PC-3 (cell line): ENCODE measurements around the gene DAAM1. TPM values are rescaled to one million over a fixed set of nuclear protein-coding genes. Genes with fewer than 3 reads are reported as not detected.

Experiments used
- ATAC-seq: fragments of 200-7000 bp; cut with Tn5 transposase; 2 replicates; pipeline ENCODE4 v1.9.1; 2020; ENCODE audit warnings: mild to moderate bottlenecking, moderate library complexity
- BruUV-seq: library from RNA; stranded (reverse); fragments of 400-500 nt; replicated peaks from 2 replicates; lab custom pipeline; 2021; lab: Mats Ljungman, UMichigan
- CTCF ChIA-PET: fragments of 300-600 bp; sonication (Branson Sonifier 250); formaldehyde crosslinking; loops from one replicate; lab custom pipeline; 2022; ENCODE audit warnings: antibody characterized with exemption; lab: Charles Lee
- POLR2A ChIA-PET: fragments of 300-600 bp; sonication (Branson Sonifier 250); formaldehyde crosslinking; loops from one replicate; lab custom pipeline; 2022; ENCODE audit warnings: antibody characterized with exemption; ENCODE audit not compliant: unreplicated experiment; lab: Charles Lee
- DNase-seq: peaks from one replicate; pipeline ENCODE4 v3.0.0-alpha.2; 2015
- H2AFZ ChIP-seq: fragments of 300-600 bp; sonication (generic); 2 replicates; pipeline ENCODE4 v1.6.0; 2016; ENCODE audit warnings: antibody characterized with exemption, low read length
- H3F3A ChIP-seq: fragments of 300-600 bp; sonication (generic); one replicate; pipeline ENCODE4 v1.6.0; 2017; ENCODE audit warnings: antibody characterized with exemption, low read length, control low read depth, mild to moderate bottlenecking; ENCODE audit not compliant: unreplicated experiment
- H3K27ac ChIP-seq: fragments of 300-600 bp; sonication (generic); 2 replicates; pipeline ENCODE4 v1.5.1; 2016; ENCODE audit warnings: mild to moderate bottlenecking, low read length
- H3K27me3 ChIP-seq: fragments of 300-600 bp; sonication (generic); 2 replicates; pipeline ENCODE4 v1.6.1; 2016; ENCODE audit warnings: low read length, mixed read lengths
- H3K36me3 ChIP-seq: fragments of 300-600 bp; sonication (generic); 2 replicates; pipeline ENCODE4 v1.6.1; 2016; ENCODE audit warnings: low read depth, mixed run types, low read length, mixed read lengths
- H3K4me1 ChIP-seq: fragments of 300-600 bp; sonication (generic); 2 replicates; pipeline ENCODE4 v1.5.1; 2016; ENCODE audit warnings: low read length; ENCODE audit not compliant: insufficient read depth
- H3K4me2 ChIP-seq: fragments of 300-600 bp; sonication (generic); 2 replicates; pipeline ENCODE4 v1.6.0; 2016; ENCODE audit warnings: low read length
- H3K4me3 ChIP-seq: fragments of 300-600 bp; sonication (generic); 2 replicates; pipeline ENCODE4 v1.5.1; 2016; ENCODE audit warnings: mild to moderate bottlenecking, low read length, mixed read lengths
- H3K79me2 ChIP-seq: fragments of 300-600 bp; sonication (generic); 2 replicates; pipeline ENCODE4 v1.6.1; 2017; ENCODE audit warnings: low read length, mixed read lengths
- H3K9ac ChIP-seq: fragments of 300-600 bp; sonication (generic); 2 replicates; pipeline ENCODE4 v1.6.0; 2016; ENCODE audit warnings: mild to moderate bottlenecking, low read length
- H3K9me2 ChIP-seq: fragments of 300-600 bp; sonication (generic); replicated peaks from 2 replicates; pipeline ENCODE4 v1.6.1; 2016; ENCODE audit warnings: mixed run types, low read length, mixed read lengths
- H3K9me3 ChIP-seq: fragments of 300-600 bp; sonication (generic); 2 replicates; pipeline ENCODE4 v1.6.1; 2016; ENCODE audit warnings: low read length, mixed read lengths
- H4K20me1 ChIP-seq: fragments of 300-600 bp; sonication (generic); 2 replicates; pipeline ENCODE4 v1.6.1; 2016; ENCODE audit warnings: low read length, mixed read lengths
- EZH2 ChIP-seq: fragments of 300-600 bp; sonication (generic); IDR thresholded peaks from one replicate; pipeline ENCODE4 v1.6.1; 2017; ENCODE audit warnings: antibody characterized with exemption, mild to moderate bottlenecking, low read length; ENCODE audit not compliant: unreplicated experiment
- EZH2phosphoT487 ChIP-seq: fragments of 300-600 bp; sonication (generic); IDR thresholded peaks from 2 replicates; pipeline ENCODE4 v1.6.1; 2018; ENCODE audit warnings: mild to moderate bottlenecking, antibody characterized with exemption, low read length, borderline replicate concordance
- intact Hi-C: fragments of 100-400 bp; cut with micrococcal nuclease; formaldehyde crosslinking; loops from 2 replicates; pipeline ENCODE4 v1.9.0; 2023
- total RNA-seq: library from RNA; depleted of rRNA; stranded (reverse); fragments of >200 nt; gene quantifications from 2 replicates; pipeline ENCODE4 v1.2.3, GENCODE V29; 2014
- TF ChIP-seq, protein P1 (sequence below): fragments of 300-600 bp; sonication (generic); conservative IDR thresholded peaks from 2 replicates; pipeline ENCODE4 v1.5.1; 2017; ENCODE audit warnings: antibody characterized with exemption, low read depth, mild to moderate bottlenecking, low read length

DAAM1 gene
- total RNA-seq, 1 experiment from 2014 or later: 32.7 TPM

GRCh38 chr14:59228421-59228820 lies 40.0 kb downstream of the DAAM1 start:
- Histone ChIP-seq H3K9ac (no peak overlapping the region), H3K27me3 (no peaks in the 10 kb centered on the region), H3K27ac (no peak overlapping the region), H3K79me2 (no peaks in the 10 kb centered on the region), H3K4me1 (no peaks in the 10 kb centered on the region), H3K4me3 (no peak overlapping the region), H3K36me3 (no peaks in the 10 kb centered on the region), H3K9me3 (no peaks in the 10 kb centered on the region), H2AFZ (no peak overlapping the region), H4K20me1 (no peaks in the 10 kb centered on the region), H3K4me2 (no peak overlapping the region), H3K9me2 (no peaks in the 10 kb centered on the region), H3F3A (no peaks in the 10 kb centered on the region)
- TF ChIP-seq EZH2phosphoT487 (no peak), EZH2 (no peak)
- TF ChIP-seq, protein P1, sequence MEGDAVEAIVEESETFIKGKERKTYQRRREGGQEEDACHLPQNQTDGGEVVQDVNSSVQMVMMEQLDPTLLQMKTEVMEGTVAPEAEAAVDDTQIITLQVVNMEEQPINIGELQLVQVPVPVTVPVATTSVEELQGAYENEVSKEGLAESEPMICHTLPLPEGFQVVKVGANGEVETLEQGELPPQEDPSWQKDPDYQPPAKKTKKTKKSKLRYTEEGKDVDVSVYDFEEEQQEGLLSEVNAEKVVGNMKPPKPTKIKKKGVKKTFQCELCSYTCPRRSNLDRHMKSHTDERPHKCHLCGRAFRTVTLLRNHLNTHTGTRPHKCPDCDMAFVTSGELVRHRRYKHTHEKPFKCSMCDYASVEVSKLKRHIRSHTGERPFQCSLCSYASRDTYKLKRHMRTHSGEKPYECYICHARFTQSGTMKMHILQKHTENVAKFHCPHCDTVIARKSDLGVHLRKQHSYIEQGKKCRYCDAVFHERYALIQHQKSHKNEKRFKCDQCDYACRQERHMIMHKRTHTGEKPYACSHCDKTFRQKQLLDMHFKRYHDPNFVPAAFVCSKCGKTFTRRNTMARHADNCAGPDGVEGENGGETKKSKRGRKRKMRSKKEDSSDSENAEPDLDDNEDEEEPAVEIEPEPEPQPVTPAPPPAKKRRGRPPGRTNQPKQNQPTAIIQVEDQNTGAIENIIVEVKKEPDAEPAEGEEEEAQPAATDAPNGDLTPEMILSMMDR: no peak
- no TSS peak for BruUV-seq
- DNase-seq (no peak), ATAC-seq (no peak)
- ChIA-PET POLR2A (no interaction called here), CTCF (no interaction called here)
- intact Hi-C loops: no loop called here

DNA sequence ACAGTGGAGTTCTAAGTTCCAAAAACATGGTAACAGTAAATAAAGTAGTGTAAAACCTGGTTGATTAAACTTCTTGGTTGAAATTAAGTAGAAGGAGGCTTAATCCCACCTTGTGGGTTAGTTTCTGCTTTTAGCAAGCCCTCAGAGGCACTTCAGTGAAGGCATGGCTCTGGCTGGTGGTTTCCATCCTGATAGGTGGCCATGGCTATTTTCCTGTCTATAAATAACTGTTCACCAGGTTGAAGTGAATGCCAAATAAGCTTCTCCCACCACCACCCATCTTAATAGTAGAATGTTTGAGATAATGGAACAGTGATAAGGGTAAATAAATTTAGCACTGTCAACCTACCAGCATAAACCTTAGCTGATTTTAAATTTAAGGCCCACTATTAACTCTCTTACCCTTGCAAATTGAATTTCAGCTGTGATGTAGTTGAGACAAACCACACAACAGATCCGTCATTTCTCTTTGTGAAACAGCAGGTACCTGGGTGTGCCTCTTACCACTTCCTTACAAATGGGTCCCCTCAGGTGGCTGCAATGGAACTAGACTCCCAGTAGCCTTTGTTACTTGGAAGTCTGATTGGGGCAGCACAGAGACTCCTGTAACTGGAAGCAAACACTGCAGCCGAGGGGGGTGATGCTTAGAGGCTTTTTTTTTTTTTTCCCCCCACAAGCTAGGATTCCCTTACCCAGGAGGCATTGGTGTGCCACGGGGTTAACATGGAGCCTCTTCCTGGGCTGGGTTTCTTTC lies 41.4 kb downstream of the DAAM1 start:
- H3K36me3 ChIP-seq: no peaks in the 10 kb centered on the region
- no peaks in the 10 kb centered on the region for H3F3A ChIP-seq
- DNase-seq (no peak), ATAC-seq (no peak)
- TF ChIP-seq, protein P1: no peak
- TF ChIP-seq EZH2 (no peak), EZH2phosphoT487 (no peak)
- H3K27me3 ChIP-seq: no peaks in the 10 kb centered on the region
- H3K27ac ChIP-seq: no peak overlapping the region
- BruUV-seq: no TSS peak
- H3K9me2 ChIP-seq: no peaks in the 10 kb centered on the region
- ChIA-PET POLR2A (no interaction called here), CTCF (interaction anchor here (0.6 kb wide), 1 partner anchor 40 kb away, joined by 3 read pairs; no protein-coding TSS in a partner anchor)
- H3K4me1 ChIP-seq: no peaks in the 10 kb centered on the region
- H3K9ac ChIP-seq: no peak overlapping the region
- intact Hi-C loops: no loop called here
- H3K9me3 ChIP-seq: no peaks in the 10 kb centered on the region
- no peaks in the 10 kb centered on the region for H4K20me1 ChIP-seq
- H3K4me2 ChIP-seq: no peak overlapping the region
- no peak overlapping the region for H2AFZ ChIP-seq
- no peaks in the 10 kb centered on the region for H3K79me2 ChIP-seq
- no peak overlapping the region for H3K4me3 ChIP-seq

- H3K79me2 ChIP-seq: peaks cover 9% of the 10 kb centered on the region
- intact Hi-C loops: no loop called here
- no peaks in the 10 kb centered on the region for H3F3A ChIP-seq
- H3K4me2 ChIP-seq: no peak overlapping the region
- CTCF ChIA-PET: no interaction called here
- ATAC-seq (no peak), DNase-seq (no peak)
- H3K36me3 ChIP-seq: no peaks in the 10 kb centered on the region
- POLR2A ChIA-PET: interaction anchor here (0.6 kb wide), 1 partner anchor 30 kb away, joined by 3 read pairs; no protein-coding TSS in a partner anchor
- H2AFZ ChIP-seq: no peak overlapping the region
- no peak overlapping the region for H3K4me3 ChIP-seq
- no peaks in the 10 kb centered on the region for H3K9me2 ChIP-seq
- H3K9me3 ChIP-seq: no peaks in the 10 kb centered on the region
- no peak overlapping the region for H3K27ac ChIP-seq
- BruUV-seq: no TSS peak
- no peaks in the 10 kb centered on the region for H3K4me1 ChIP-seq
- no peaks in the 10 kb centered on the region for H3K27me3 ChIP-seq
- H4K20me1 ChIP-seq: no peaks in the 10 kb centered on the region
- H3K9ac ChIP-seq: no peak overlapping the region
- TF ChIP-seq, protein P1: no peak
- TF ChIP-seq EZH2 (no peak), EZH2phosphoT487 (no peak)
These were observed 47.7 kb downstream of the DAAM1 start for GRCh38 chr14:59236195-59236594.
